Activated CD8-positive, alpha-beta memory T cell treated with anti-CD3 and anti-CD28 coated beads, Interleukin-2, amount 10 ng/mL, durations not matched to agents 7 days and 5 days (primary cell): ENCODE measurements around the gene NOL8. TPM values are rescaled to one million over a fixed set of nuclear protein-coding genes. Genes with fewer than 3 reads are reported as not detected.

ENCODE experiments used
- ATAC-seq: fragments of 150-1000 bp; cut with Tn5 transposase; one replicate; pipeline ENCODE4 v1.10.0; 2021; ENCODE audit warnings: moderate library complexity
- CTCF ChIA-PET: fragments of 350-600 bp; sonication (Branson Sonifier 250); formaldehyde crosslinking; loops from one replicate; lab custom pipeline; 2021; ENCODE audit warnings: antibody characterized with exemption; lab: Charles Lee
- DNase-seq: peaks from one replicate; pipeline ENCODE4 v3.0.0-alpha.2; 2020
- H3K27ac Mint-ChIP-seq: one replicate; pipeline ENCODE4 v1.8.0; 2021; ENCODE audit warnings: mild to moderate bottlenecking, mixed read lengths
- H3K27me3 Mint-ChIP-seq: one replicate; pipeline ENCODE4 v1.8.0; 2021; ENCODE audit warnings: mixed read lengths
- H3K36me3 Mint-ChIP-seq: one replicate; pipeline ENCODE4 v1.8.0; 2021; ENCODE audit warnings: mild to moderate bottlenecking, mixed read lengths
- H3K4me1 Mint-ChIP-seq: one replicate; pipeline ENCODE4 v1.8.0; 2021; ENCODE audit warnings: mixed read lengths
- H3K4me3 Mint-ChIP-seq: one replicate; pipeline ENCODE4 v1.8.0; 2021; ENCODE audit warnings: mild to moderate bottlenecking, moderate library complexity, mixed read lengths
- H3K9me3 Mint-ChIP-seq: one replicate; pipeline ENCODE4 v1.8.0; 2022; ENCODE audit warnings: low read depth, mixed read lengths
- total RNA-seq, 2 experiments: library from RNA; stranded (reverse); gene quantifications; one replicate each; pipeline ENCODE4 v1.2.3, GENCODE V29; 2021

NOL8 gene
- total RNA-seq, 2 experiments from 2014 or later, result 59.7 to 64.1 TPM

GRCh38 chr9:92298036-92298435 is 27.1 kb downstream of the NOL8 start:
- Mint-ChIP-seq H3K27ac (peak overlapping the region; percentile 93), H3K9me3 (no peaks in the 10 kb centered on the region), H3K36me3 (peaks cover 49% of the 10 kb centered on the region), H3K4me1 (peaks cover 40% of the 10 kb centered on the region), H3K4me3 (peak overlapping the region; percentile 68), H3K27me3 (no peaks in the 10 kb centered on the region)
- ATAC-seq (no peak), DNase-seq (no peak)
- CTCF ChIA-PET, result interaction anchor here (1.1 kb wide), 1 partner anchor 27 kb away, joined by 3 read pairs; the partner anchor contains the start of gene CENPP

GRCh38 chr9:92297611-92298010 is 27.5 kb downstream of the NOL8 start:
- H3K27me3 Mint-ChIP-seq, result no peaks in the 10 kb centered on the region
- H3K9me3 Mint-ChIP-seq, result no peaks in the 10 kb centered on the region
- no peak for ATAC-seq
- H3K4me3 Mint-ChIP-seq, result peak overlapping the region; percentile 68
- DNase-seq, result no peak
- peak overlapping the region; percentile 93 for H3K27ac Mint-ChIP-seq
- peaks cover 48% of the 10 kb centered on the region for H3K36me3 Mint-ChIP-seq
- CTCF ChIA-PET, result no interaction called here
- H3K4me1 Mint-ChIP-seq, result peaks cover 43% of the 10 kb centered on the region

- CTCF ChIA-PET, result interaction anchor here (1.2 kb wide), 1 partner anchor 29 kb away, joined by 4 read pairs; the partner anchor contains the start of genes CENPP and NOL8
- no peak for ATAC-seq
Observed at GRCh38 chr9:92295827-92296258, 29.3 kb downstream of the NOL8 start.

GRCh38 chr9:92295240-92295790 is 29.8 kb downstream of the NOL8 start:
- H3K9me3 Mint-ChIP-seq, result no peaks in the 10 kb centered on the region
- DNase-seq (no peak), ATAC-seq (no peak)
- H3K4me3 Mint-ChIP-seq, result peak overlapping the region; percentile 18
- peaks cover 65% of the 10 kb centered on the region for H3K4me1 Mint-ChIP-seq
- H3K27me3 Mint-ChIP-seq, result no peaks in the 10 kb centered on the region
- CTCF ChIA-PET, result interaction anchor here (1.2 kb wide), 1 partner anchor 30 kb away, joined by 4 read pairs; the partner anchor contains the start of genes CENPP and NOL8
- peaks cover 50% of the 10 kb centered on the region for H3K36me3 Mint-ChIP-seq
- H3K27ac Mint-ChIP-seq, result peak overlapping the region; percentile 97

More at GRCh38 chr9:92295827-92296258, 29.3 kb downstream of the NOL8 start:
- H3K4me3 Mint-ChIP-seq, result no peak overlapping the region
- peaks cover 61% of the 10 kb centered on the region for H3K4me1 Mint-ChIP-seq
- no peaks in the 10 kb centered on the region for H3K9me3 Mint-ChIP-seq
- peak overlapping the region; percentile 97 for H3K27ac Mint-ChIP-seq
- peaks cover 50% of the 10 kb centered on the region for H3K36me3 Mint-ChIP-seq
- no peak for DNase-seq
- no peaks in the 10 kb centered on the region for H3K27me3 Mint-ChIP-seq

- peaks cover 72% of the 10 kb centered on the region for H3K4me1 Mint-ChIP-seq
- ATAC-seq, result no peak
- H3K36me3 Mint-ChIP-seq, result peaks cover 56% of the 10 kb centered on the region
- DNase-seq, result no peak
- H3K27ac Mint-ChIP-seq, result peak overlapping the region; percentile 97
- H3K27me3 Mint-ChIP-seq, result no peaks in the 10 kb centered on the region
- no peaks in the 10 kb centered on the region for H3K9me3 Mint-ChIP-seq
- H3K4me3 Mint-ChIP-seq, result peak overlapping the region; percentile 84
- CTCF ChIA-PET, result no interaction called here
Observed at GRCh38 chr9:92294297-92294676, 30.9 kb downstream of the NOL8 start.

- peak within 1 kb of the TSS; percentile 84 for H3K4me3 Mint-ChIP-seq
- ATAC-seq (peak; percentile 94), DNase-seq (peak; percentile 99)
- H3K9me3 Mint-ChIP-seq, result no peaks in the 10 kb centered on the region
- H3K36me3 Mint-ChIP-seq, result peaks cover 52% of the 10 kb centered on the region
- no peaks in the 10 kb centered on the region for H3K27me3 Mint-ChIP-seq
- CTCF ChIA-PET, result interaction anchor here (1.4 kb wide), 1 partner anchor 155 kb away, joined by 4 read pairs; no protein-coding TSS in a partner anchor
- H3K4me1 Mint-ChIP-seq, result peaks cover 67% of the 10 kb centered on the region
- peak within 1 kb of the TSS; percentile 97 for H3K27ac Mint-ChIP-seq
Observed at GRCh38 chr9:92293452-92294296, 31.5 kb downstream of the NOL8 start, which contains the start of gene IARS1. Gene IARS1, minus strand, starts transcription at chr9:92293697. Its CDS starts 4,278 bp downstream, at chr9:92289419.

- Mint-ChIP-seq H3K36me3 (peaks cover 54% of the 10 kb centered on the region), H3K27me3 (no peaks in the 10 kb centered on the region), H3K4me3 (peak overlapping the region; percentile 84), H3K27ac (peak overlapping the region; percentile 97), H3K4me1 (peaks cover 68% of the 10 kb centered on the region), H3K9me3 (no peaks in the 10 kb centered on the region)
- ATAC-seq (no peak), DNase-seq (no peak)
- CTCF ChIA-PET, result interaction anchor here (1.4 kb wide), 1 partner anchor 154 kb away, joined by 4 read pairs; no protein-coding TSS in a partner anchor
Observed at GRCh38 chr9:92293075-92293354, 32.1 kb downstream of the NOL8 start.

- DNase-seq (no peak), ATAC-seq (no peak)
- peaks cover 53% of the 10 kb centered on the region for H3K36me3 Mint-ChIP-seq
- no peaks in the 10 kb centered on the region for H3K27me3 Mint-ChIP-seq
- peaks cover 66% of the 10 kb centered on the region for H3K4me1 Mint-ChIP-seq
- no peaks in the 10 kb centered on the region for H3K9me3 Mint-ChIP-seq
- peak overlapping the region; percentile 97 for H3K27ac Mint-ChIP-seq
- peak overlapping the region; percentile 84 for H3K4me3 Mint-ChIP-seq
- CTCF ChIA-PET, result interaction anchor here (0.8 to 1.4 kb wide), 3 partner anchors 34 to 154 kb away, joined by 3 to 4 read pairs (median 3); no protein-coding TSS in a partner anchor
Observed at GRCh38 chr9:92292338-92293074, 32.6 kb downstream of the NOL8 start.

GRCh38 chr9:92291577-92291976 is 33.6 kb downstream of the NOL8 start:
- DNase-seq (no peak), ATAC-seq (no peak)
- Mint-ChIP-seq H3K4me3 (peak overlapping the region; percentile 53), H3K27ac (peak overlapping the region; percentile 97), H3K36me3 (peaks cover 48% of the 10 kb centered on the region), H3K9me3 (no peaks in the 10 kb centered on the region), H3K4me1 (peaks cover 62% of the 10 kb centered on the region), H3K27me3 (no peaks in the 10 kb centered on the region)
- CTCF ChIA-PET, result interaction anchor here (0.6 to 1.3 kb wide), 6 partner anchors 10 to 153 kb away, joined by 3 read pairs; no protein-coding TSS in a partner anchor

- CTCF ChIA-PET, result interaction anchor here (0.7 to 1.3 kb wide), 5 partner anchors 9 to 153 kb away, joined by 3 read pairs; no protein-coding TSS in a partner anchor
- H3K4me3 Mint-ChIP-seq, result peak overlapping the region; percentile 53
- H3K9me3 Mint-ChIP-seq, result no peaks in the 10 kb centered on the region
- no peaks in the 10 kb centered on the region for H3K27me3 Mint-ChIP-seq
- ATAC-seq, result no peak
- H3K27ac Mint-ChIP-seq, result peak overlapping the region; percentile 97
- H3K4me1 Mint-ChIP-seq, result peaks cover 57% of the 10 kb centered on the region
- DNase-seq, result no peak
- peaks cover 47% of the 10 kb centered on the region for H3K36me3 Mint-ChIP-seq
Observed at GRCh38 chr9:92290785-92291429, 34.2 kb downstream of the NOL8 start.

GRCh38 chr9:92289708-92290390 is 35.3 kb downstream of the NOL8 start:
- peaks cover 56% of the 10 kb centered on the region for H3K4me1 Mint-ChIP-seq
- DNase-seq (no peak), ATAC-seq (no peak)
- peak overlapping the region; percentile 18 for H3K27ac Mint-ChIP-seq
- CTCF ChIA-PET, result interaction anchor here (0.9 kb wide), 1 partner anchor 150 kb away, joined by 3 read pairs; no protein-coding TSS in a partner anchor
- H3K27me3 Mint-ChIP-seq, result no peaks in the 10 kb centered on the region
- no peak overlapping the region for H3K4me3 Mint-ChIP-seq
- H3K9me3 Mint-ChIP-seq, result no peaks in the 10 kb centered on the region
- H3K36me3 Mint-ChIP-seq, result peaks cover 55% of the 10 kb centered on the region

- peak overlapping the region; percentile 29 for H3K27ac Mint-ChIP-seq
- H3K27me3 Mint-ChIP-seq, result no peaks in the 10 kb centered on the region
Observed at GRCh38 chr9:92279302-92279701, 45.8 kb downstream of the NOL8 start.

More at GRCh38 chr9:92279302-92279701, 45.8 kb downstream of the NOL8 start:
- Mint-ChIP-seq H3K9me3 (no peaks in the 10 kb centered on the region), H3K4me3 (no peak overlapping the region), H3K36me3 (peaks cover 68% of the 10 kb centered on the region), H3K4me1 (peaks cover 54% of the 10 kb centered on the region)
- ATAC-seq (no peak), DNase-seq (no peak)
- CTCF ChIA-PET, result interaction anchor here (1.1 to 4.1 kb wide), 2 partner anchors 9 to 140 kb away, joined by 4 to 23 read pairs; no protein-coding TSS in a partner anchor
